Activated T-cell treated with anti-CD3 and anti-CD28 coated beads, Interleukin-2, amount 50 U/mL, for 48 hours (primary cell): ENCODE data around the gene KHDRBS1.
"Not testable (repeated sequence)": the region's sequence is repeated elsewhere in the genome, so short reads cannot be mapped to it uniquely, and the experiment has no call there.

Experiments
- DNase-seq, 2 experiments: peaks; one replicate each; pipeline ENCODE4 v3.0.0-alpha.2; 2020

Gene KHDRBS1, protein sequence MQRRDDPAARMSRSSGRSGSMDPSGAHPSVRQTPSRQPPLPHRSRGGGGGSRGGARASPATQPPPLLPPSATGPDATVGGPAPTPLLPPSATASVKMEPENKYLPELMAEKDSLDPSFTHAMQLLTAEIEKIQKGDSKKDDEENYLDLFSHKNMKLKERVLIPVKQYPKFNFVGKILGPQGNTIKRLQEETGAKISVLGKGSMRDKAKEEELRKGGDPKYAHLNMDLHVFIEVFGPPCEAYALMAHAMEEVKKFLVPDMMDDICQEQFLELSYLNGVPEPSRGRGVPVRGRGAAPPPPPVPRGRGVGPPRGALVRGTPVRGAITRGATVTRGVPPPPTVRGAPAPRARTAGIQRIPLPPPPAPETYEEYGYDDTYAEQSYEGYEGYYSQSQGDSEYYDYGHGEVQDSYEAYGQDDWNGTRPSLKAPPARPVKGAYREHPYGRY

DNA sequence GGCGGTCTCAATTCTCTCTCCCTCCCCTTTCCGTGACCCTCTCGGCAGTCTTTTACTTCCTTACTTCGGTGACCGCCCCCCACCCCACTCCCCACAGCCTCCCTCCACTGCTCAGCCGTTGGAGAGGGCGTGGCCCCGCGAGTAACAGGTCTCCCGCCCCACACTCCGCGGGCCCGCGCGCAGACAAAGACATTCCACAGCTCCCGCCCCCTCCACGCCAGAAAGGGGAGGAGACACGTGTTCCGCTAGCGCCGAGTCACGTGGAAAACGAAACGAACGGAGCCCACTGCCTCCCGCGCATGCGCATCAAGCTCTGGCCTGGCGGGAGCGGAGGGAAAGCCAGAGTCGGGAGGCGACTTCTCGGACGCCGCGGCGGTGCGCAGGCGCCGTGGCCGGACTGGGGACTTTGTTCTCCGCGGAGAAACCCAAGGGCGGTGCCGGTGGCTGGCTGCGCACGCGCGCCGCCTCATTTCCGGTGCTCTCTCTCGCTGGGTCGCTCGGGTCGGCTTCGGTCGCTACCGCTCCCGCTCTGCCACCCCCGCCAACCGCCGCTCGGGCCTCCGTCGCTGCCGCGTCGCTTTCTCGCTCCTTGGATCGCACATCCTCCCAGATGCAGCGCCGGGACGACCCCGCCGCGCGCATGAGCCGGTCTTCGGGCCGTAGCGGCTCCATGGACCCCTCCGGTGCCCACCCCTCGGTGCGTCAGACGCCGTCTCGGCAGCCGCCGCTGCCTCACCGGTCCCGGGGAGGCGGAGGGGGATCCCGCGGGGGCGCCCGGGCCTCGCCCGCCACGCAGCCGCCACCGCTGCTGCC lies at the start of gene KHDRBS1:
Gene KHDRBS1 (plus strand): TSS at position 483 of the 813 bp plus-strand sequence. CDS start 128 bp downstream, at position 611.
- peak; percentile 98 to 99 for DNase-seq

DNA sequence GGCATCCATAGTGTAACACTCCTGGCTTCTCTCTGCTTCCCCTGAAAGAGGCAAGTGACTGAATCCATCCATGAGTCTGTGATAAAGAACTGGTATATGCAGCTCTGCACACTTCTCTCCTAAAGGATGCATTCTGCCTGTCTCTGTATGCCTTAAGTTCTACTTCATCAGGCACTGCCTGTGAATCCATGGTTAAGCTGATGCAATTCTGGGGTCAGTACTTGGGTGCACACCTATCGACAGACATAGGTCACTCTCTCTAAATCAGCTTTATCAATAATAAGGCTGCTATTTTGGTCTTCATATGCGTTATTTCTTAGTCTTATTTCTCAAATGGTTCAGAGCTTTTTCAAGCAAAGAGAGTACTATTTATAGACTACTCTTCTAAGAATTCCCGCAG lies 42.8 kb upstream of the KHDRBS1 start:
- DNase-seq: no peak

DNA sequence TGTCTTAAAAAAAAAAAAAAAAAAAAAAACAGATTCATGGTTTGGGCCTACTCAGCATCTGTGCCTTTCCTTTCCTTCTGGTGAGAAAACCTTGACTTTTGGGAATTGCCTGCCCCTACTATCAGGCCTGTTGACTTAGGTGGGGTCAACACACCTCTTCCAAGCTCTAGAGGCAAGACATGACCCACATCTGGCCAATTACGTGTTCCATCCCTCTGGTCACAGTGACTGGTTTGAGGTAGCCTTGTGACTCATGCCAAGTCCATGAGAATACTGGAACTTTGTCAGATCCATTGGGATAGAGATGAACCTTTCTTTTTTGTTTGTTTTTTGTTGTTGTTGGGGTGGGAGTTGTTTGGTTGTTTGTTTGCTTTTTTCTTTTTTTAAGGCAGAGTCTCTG lies 37.3 kb upstream of the KHDRBS1 start:
- DNase-seq: no peak

DNA sequence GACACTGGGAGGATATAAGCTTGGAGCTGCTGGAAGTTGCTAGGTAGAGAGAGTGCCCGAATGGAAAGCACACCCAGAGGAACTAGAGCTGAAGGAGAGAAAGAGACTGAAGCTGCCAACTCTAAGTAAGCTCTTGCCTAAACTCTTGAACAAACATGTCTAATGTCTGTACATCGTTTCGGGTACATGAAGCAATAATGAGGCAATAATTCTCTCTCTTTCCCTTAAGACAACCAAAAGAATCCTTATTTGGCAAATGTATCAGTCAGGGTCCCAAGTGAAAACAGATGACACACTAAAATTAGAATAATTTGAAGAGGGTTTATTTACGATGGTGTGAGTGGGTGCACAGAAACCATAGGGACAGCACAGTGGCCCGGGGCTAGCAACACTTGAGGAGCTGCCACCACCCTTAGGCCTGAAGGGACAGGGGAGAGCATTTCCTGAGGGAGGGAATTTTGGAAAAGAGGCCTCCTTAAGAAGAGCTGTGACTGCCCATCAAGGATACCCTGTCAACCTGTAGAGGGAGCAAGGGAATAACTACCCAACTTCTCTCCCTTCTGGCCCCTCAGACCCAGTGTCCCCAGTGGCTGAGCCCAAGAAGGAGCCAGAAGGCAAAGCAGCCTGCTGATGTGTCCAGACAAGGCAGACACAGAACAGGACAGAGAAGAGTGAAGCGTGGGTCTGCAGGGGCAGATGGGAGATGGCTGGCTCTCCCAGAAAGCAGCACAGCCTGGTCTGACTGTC lies 36.1 kb upstream of the KHDRBS1 start:
- DNase-seq: no peak

DNA sequence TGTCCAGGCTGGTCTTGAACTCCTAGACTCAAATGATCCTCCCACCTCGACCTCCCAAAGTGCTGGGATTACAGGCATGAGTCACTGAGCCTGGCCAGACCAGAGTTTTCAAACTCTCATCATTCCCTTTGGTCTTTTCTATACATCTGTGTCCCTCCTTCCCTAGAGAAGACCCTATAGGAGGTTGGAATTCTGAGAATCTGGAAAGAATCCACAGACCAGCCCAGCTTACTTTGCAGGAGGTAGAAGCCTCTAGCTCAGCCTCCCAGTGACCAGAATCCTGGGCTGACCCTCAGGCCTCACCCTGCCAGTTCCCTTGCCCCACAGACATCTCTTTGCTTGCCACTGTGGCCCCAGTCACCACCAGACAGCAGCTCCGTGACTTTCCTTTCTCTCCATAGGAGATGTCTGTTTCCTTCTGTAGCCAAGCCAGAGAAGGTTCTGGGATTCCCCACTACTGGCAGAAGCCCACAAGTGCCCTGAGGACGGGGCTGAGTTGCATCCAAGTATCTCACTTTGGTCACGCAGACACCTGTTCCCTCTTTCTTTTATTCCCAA lies 34.7 kb upstream of the KHDRBS1 start:
- DNase-seq: no peak

DNA sequence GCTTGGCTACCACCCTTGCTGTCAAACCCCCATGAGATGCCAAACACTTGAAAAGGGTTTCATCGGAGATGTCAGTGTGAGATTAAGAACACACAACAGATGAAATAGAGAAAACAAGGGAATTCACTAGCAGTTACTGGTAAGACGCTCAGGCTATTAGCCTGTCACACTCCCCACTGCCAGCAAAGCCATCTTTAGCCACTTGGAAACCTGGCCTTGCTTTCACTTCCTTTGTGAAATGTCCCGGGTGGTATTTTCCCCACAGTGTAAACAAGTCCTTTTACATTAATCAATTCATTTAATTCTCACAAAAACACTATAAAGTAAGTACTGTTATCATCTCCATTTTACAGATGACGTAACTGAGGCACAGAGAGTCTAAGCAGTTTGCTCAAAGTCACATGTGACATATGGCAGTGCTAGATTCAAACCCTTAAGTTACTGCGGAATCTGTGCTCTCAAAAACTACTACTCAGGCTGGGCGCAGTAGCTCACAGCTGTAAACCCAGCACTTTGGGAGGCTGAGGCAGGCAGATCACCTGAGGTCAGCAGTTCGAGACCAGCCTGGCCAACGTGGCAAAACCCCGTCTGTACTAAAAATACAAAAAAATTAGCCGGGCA lies 32.7 kb upstream of the KHDRBS1 start:
- DNase-seq: no peak

DNA sequence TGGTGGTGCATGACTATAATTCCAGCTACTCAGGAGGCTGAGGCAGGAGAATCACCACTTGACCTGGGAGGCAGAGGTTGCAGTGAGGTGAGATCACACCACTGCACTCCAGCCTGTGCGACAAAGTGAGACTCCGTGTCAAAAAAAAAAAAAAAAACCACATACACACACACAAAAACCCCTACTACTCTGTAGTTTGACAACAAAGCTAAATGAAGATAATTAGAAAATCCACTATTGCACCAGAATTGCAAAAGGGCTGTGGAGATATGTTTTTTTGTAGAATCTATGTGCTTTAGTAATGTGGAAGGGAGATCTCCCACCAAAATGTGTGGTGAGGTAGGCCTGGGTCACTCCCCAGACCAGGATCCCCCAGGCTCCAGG lies 32.2 kb upstream of the KHDRBS1 start:
- no peak for DNase-seq

DNA sequence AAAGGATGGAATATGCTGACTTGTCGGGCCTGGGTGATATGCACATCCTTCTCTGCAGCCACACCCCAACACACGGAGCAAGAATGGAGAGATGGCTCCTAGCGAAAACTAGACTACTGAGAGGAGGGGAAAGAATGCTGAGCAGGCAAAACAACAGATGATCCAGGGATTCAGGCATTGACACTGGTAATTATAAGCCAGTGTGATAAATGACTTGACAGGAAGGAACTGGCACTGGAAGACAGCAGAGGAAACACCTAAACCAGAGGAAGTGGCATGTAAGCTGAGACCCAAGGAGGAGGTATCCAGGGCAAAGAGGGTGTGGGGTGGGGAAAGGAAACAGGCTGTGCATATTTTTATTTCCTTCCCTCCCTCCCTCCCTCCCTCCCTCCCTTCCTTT lies 31.7 kb upstream of the KHDRBS1 start:
- peak in 1 of 2 experiments; percentile 24 for DNase-seq

DNA sequence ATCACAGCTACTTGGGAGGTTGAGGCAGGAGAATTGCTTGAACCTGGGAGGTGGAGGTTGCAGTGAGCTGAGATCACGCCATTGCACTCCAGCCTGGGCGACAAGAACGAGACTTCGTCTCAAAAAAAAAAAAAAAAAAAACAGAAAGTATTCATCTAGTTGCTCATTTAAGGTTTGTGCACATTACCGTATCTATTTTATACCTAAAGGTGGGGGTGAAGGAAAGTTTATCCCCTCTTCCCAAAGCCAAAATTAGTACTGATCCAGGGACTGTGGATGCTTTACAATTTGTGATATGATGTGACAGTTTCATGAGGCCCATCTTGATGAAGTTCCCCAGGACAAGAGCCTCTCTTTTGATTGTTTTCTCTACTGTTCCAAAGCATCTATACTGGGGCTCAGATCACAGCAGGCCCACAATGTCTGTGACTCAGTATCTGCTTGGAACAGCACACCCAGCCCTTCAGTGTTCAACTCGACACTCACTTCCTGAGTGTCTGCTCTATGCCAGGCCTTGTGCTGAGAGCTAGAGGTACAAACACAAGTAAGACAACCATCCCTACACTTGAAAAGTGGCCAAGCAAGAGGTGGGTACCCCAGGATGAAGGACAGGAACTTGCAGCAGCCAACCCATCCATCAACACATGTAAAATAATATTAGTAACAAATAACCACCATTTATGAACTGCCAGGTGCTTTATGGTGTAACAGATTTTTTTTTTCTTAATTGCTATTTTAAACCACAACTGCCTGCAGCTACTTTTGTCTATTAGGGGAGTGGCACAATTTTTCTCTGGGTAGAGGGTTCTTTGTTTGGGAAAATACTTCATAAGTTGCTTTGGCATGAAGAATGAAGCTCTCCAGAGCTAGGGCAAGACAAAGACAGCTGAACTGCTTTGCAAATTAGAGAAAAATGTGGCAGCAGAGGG lies 29.0 kb upstream of the KHDRBS1 start:
- DNase-seq: peak; percentile 56 to 59

DNA sequence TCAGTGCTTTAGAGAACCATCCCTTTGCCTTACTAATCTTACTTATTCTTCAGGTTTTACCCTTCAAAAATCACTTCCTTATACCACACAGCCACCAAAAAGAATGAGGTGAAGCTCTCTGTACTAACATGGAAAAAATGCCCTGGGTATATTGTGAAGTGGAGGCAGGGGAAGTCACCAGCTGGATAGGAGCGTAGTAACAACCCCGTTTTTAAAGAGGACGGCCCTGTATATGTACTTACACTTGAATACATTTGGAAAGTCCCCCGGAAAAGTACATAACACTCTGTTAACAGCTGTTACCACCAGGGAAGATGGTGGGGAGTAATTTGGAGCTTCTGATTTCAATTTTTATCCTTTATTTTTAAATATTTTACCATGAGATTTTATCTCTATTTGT lies 28.2 kb upstream of the KHDRBS1 start:
- no peak for DNase-seq

DNA sequence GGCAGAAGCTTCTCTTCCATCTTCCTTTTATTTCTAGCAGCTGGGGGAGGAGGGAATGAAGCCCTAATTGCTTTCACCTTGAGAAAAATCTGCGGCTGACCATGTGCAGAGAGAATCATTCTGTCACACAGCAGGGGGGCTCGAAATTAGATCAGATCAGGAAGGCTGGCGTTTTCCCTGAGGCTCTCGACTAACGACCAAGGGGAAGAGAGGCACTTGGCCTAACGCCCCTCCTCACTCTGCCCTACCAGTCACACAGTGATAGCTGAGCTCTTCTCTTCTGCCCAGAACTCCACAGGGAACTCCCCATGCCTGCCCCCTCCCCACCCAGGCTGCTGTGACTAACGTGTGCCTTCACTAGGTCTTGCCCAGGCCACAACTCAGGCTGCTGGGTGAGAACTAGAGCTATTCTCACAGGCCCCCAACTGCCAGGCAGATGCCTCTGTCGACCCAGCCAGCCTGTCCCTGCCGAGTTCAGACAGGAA lies 26.5 kb upstream of the KHDRBS1 start:
- no peak for DNase-seq

DNA sequence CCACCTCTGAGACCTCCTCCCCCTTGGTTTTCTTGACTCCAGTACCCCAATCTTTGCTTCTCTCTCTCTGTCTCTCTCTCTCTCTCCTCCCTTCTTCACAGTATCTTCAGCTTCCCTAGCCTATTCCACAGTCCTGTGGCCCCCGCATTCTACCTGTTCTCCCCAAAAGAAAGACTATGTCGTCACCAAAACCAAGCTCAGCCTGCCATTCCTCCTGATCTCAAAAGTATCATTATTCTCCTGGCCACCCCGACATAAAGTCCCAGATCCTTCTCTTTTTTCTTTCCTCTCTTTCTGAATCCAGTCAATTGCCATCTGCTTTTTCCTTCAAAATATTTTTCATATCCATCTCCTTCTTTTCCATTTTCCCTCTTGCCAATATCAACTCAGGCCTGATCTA lies 23.7 kb upstream of the KHDRBS1 start:
- DNase-seq: no peak

DNA sequence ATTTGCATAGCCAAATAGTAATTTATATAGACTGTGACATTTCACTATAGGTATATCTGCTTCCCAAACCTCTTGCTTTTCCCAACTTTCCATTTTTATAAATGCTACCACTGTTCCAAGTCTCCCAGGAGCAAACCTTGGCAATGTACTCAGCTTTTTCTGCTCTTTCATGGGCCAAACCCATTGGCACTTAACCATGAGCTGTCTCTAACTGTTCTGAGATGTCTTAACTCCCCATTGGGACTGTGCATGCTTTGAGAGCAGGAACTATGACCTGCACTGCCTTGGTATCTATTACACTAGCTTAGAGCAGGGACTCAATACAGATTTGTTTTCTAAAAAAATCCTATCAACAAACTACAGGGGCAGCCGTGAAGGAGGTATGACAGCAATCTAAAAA lies 22.5 kb upstream of the KHDRBS1 start:
- no peak for DNase-seq

DNA sequence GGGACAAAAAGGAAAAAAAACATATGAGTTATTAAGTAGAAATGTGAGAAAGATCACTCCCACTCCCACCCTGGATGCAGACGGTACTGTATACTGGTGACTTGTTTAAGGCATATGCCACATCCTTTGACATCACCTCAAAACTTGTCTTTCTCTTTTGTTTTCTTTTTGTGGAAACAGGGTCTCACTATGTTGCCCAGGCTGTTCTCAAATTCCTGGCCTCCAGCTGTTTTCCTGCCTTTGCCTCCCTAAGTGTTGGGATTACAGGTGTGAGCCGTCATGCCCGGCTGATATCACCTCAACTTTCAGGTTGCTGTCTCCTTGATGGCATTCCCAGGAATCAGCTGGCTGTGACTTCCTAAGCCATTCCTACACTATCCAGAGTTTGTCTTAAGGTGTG lies 18.4 kb upstream of the KHDRBS1 start:
- DNase-seq: no peak

DNA sequence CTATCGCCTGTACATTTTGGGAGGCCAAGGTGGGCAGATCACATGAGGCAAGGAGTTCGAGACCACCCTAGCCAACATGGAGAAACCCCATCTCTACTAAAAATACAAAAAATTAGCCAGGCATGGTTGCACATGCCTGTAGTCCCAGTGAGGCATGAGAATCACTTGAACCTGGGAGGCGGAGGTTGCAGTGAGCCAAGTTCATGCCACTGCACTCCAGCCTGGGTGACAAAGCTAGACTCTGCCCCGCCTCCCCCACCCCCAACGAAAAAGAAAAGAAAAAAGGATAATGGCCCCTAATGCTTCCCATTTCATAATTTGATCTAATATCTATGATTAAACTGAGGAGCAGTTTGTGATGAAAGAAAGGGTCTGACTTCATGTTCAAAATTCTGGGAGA lies 17.5 kb upstream of the KHDRBS1 start:
- not testable (repeated sequence) for DNase-seq

DNA sequence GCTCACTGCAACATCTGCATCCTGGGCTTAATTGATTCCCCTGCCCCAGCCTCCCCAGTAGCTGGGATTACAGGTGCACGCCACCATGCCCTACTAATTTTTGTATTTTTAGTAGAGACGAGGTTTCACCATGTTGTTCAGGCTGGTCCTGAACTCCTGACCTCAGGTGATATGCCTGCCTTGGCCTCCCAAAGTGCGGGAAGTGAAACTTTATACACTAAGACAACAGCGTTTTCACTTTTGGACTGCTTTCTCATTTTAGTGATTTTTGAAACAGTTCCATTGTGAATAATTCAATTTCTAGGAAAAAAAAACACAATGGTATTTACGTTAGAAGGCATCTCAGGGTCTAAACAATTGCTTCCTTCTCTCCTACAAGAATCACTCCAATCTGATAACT lies 11.8 kb upstream of the KHDRBS1 start:
- DNase-seq: no peak

DNA sequence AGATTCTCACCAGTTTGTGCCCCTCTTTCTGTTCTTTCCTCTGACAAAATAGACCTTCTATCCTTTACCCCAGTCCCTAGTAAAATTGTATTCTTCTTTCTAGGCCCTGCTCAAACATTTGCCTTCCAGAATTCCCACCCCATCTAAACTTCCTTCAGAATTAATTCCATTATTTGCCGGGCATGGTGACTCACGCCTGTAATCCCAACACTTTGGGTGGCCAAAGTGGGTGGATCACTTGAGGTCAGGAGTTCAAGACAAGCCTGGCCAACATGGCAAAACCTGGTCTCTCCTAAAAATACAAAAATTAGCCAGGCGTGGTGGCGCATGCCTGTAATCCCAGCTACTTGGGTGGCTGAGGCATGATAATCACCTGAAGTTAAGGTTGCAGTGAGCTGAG lies 11.4 kb upstream of the KHDRBS1 start:
- not testable (repeated sequence) for DNase-seq

DNA sequence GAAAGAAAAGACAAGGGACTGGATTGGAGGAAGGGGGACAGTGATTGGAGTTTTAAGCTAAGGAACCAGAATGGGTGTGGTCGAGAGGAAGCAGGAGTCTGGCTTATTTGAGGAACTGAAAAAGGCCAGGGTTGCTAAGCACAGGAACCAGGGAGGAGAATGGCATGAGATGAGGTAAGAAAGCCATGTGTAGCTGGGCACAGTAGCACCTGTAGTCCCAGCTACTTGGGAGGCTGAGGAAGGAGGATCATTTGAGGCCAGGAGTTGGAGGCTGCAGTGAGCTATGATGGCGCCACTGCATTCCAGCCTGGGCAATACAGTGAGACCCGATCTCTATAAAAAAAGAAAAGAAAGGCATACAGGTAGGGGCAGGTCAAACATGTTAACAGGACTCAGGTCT lies 8.1 kb upstream of the KHDRBS1 start:
- no peak for DNase-seq

DNA sequence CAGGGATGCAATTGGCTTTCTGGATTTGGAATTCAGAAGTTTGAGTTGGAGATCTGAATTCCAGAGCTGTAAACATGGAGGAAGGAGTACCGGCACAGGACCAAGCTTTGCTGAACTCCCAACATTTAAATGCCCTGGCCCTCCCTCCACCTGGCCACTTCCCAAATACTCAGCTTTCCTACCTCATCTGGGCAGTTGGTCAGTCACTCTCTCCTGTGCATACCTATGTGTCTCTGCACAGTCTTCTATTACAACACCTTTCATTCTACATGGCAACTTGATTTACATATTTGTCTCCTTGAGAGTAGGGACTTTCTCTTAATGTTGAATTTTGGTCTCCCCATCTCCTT lies 6.1 kb upstream of the KHDRBS1 start:
- DNase-seq: no peak

DNA sequence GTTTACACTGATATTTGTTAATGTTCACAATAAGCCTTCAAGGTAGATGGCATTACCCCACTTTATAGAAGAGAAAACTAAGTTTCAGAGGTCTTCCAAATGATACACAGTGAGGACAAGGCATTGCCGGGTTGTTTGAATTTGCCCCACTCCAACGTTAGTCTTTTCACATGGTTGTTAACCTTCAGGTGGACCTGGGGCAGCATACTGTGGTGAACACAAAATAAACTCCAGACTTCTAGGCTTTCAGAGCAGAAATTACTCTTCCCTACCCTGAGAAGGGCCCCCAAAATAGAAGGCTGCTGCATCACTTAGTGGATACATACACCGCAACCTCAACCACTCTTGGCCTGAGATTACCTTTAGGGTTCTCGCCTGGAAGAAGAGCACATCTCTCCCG lies 3.4 kb upstream of the KHDRBS1 start:
- DNase-seq: no peak

DNA sequence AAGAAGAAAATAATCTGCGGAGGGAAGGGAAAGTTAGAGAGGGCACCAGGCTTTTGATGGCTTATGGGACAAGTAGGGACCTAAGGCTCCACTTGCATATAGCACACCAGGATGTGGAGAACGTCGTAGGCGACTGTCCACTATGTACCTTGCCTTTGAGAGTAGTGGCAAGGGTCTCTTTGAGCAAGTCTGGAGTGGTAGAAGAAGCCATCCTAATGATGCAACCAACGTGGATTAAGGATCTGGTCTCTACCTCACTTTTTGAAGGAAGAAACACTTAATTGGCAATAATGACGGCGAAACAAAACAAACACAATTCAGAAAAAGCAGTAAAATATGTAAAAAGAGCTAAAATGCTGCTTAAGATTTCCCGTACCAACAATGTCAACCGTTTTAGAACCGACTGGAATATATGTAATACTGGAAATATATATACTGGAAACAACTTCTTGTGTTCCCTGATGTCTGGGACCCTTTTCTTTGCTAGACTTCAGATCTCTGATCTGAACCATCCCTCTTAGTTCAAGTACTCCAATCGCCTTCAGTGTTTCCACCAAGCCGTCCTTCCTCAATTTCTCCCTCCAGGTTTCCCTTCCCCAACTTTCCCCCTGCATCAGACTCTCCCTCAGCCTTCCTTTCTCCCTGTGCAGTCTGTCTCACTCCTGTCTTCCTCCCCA lies 821 bp upstream of the KHDRBS1 start:
- DNase-seq: no peak
